Adipose tissue (tissue), 3 donors: ENCODE results near the gene DNAH1. TPM values are rescaled to one million over a fixed set of nuclear protein-coding genes. Genes with fewer than 3 reads are reported as not detected.
"Not testable (repeated sequence)": the region's sequence is repeated elsewhere in the genome, so short reads cannot be mapped to it uniquely, and the experiment has no call there.

Experiments
- H3K27ac ChIP-seq: one replicate; pipeline ENCODE4 v1.5.1; 2013; ENCODE audit warnings: low read depth, low read length
- WGBS, 3 donors: extraction: QIAGEN DNeasy Blood & Tissue Kit; methylation state at CpG; one replicate each; pipeline ENCODE4 v1.1.7; 2013; 5-methylcytosine and 5-hydroxymethylcytosine counted together
- polyA plus RNA-seq, 3 donors: library from polyadenylated mRNA; stranded (reverse); fragments of 200-250 nt; gene quantifications; one replicate each; pipeline ENCODE4 v1.2.3, GENCODE V29; 2013
- donor health status: healthy with polysubstance abuse.
- donor health status: Bipolar disorder and iron deficiency.
- donor health status: healthy.

DNAH1 gene
- 10 to 100 TPM in 1 of 3 donors, 1 to 10 TPM in 2; 2.4 to 10.7 (median 8.0) TPM for polyA plus RNA-seq

DNA sequence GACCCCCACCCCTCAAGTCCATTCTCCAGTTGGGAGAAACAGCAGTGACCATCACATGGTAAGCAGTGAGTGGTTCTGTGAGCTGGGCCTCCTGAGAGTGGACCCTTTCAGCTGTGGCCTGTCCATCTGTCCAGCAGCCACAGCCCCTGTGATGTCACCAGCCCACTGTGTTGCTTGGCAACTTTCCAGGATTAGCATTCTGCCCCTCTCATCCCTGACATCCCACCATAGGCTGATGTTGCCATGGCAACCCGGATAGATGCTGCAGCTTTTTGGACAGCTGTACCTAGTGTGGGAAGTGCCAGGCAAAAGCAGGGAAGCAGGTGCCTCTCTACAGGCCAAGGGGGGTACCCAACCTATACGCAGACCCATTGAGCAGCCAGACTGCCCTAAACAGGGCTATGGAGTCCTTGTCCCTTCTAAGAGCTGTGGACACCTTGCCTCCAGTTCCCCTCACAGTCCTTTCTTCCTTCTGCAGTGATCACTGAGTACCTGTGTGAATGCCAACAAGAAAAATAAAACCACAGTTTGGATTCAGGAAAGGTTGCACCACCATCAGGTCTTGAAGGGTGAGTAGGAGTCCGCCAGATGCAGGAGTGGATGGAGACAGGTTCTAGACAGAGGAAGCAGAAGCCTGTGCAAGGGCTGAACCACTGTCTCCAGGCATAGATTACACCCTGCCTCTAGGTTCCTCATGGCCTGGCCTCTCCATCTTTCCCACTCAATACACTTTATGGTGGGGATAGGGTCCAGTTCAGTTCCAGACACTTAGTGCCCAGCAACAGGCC is at the start of gene DNAH1:
Gene DNAH1 (plus strand): TSS at position 343 of the 788 bp plus-strand sequence. CDS start 6,124 bp downstream, outside the sequence.
- no peak within 1 kb of the TSS for H3K27ac ChIP-seq
- 85 to 95% (median 92%) methylated on average over 3 of the region's 3 CpGs for WGBS, 3 donors

DNA sequence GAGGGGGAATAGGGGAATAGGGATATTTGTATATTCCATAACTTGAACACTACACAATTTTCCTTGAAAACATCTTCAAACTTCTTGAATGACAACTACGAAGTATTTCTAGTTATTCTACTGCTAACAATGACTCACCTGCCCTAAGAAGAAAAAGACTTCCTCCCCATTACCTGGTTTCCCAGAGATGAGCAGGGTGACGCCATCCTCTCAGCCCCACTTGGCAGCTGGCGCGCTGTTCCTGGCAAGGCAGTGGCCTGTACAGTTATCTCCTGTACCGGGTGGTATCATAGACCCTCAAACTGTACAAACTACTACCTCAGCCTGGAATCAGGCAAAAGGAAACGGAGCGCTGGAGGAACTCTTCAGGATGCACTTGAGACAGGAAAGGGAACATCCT is 48.1 kb upstream of the DNAH1 start:
- WGBS, 3 donors: 78 to 87% (median 85%) methylated on average over 7 of the region's 7 CpGs
- H3K27ac ChIP-seq: no peak overlapping the region

DNA sequence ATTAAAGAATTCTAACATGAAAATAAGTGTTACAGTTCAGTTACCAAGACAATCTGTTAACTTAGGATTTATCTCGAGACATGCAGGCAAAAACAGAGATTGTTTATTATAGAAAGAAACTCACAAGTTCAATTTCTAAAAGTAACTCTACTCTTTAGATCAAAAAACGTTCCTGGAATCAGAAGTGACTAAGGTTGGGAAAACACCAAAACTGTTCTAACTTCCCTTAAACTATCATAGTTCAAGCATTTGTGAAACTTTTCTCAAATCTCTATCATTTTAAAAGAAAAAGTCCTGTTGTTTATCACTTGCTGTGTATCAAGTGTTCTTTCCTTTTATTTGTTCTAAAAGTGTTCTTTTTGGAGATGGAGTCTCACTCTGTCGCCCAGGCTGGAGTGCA is 46.3 kb upstream of the DNAH1 start:
- WGBS, 3 donors: 49 to 57% (median 51%) methylated on average over 3 of the region's 3 CpGs
- no peak overlapping the region for H3K27ac ChIP-seq

DNA sequence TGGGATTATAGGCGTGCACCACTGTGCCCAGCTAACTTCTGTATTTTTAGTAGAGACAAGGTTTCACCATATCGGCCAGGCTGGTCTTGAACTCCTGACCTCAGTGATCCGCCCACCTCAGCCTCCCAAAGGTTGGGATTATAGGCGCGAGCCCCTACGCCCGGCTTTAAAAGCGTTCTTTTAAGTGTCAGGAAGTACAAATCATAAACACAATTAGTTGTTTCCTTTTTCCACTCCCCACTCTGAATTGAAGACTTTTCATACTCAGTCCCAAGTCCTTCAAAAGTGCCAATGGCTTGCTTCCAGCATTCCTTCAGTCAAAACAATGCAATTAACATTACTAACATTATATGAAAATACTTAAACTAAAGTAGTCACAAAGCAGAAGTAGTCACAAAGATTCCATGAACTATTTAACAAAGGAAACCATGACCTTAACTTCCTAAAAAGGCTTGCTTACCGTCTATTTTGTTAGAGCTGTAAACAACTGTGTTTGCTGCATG is 45.8 kb upstream of the DNAH1 start:
- H3K27ac ChIP-seq: no peak overlapping the region
- WGBS, 3 donors: 29 to 61% (median 34%) methylated on average over 9 of the region's 9 CpGs

DNA sequence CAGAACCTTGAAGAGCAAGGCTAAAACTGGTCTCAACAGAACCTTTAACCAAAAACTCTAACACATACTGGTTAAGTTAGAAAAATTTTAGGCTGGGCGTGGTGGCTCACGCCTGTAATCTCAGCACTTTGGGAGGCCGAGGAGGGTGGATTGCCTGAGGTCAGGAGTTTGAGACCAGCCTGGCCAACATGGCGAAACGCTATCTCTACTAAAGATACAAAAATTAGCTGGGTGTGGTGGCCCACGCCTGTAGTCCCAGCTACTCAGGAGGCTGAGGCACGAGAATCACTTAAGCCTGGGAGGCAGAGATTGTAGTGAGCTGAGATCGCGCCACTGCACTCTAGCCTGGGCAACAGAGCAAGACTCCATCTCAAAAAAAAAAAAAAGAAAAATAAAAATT is 43.9 kb upstream of the DNAH1 start:
- WGBS, 3 donors: 91 to 94% (median 93%) methylated on average over 9 of the region's 9 CpGs
- H3K27ac ChIP-seq: not testable (repeated sequence)

DNA sequence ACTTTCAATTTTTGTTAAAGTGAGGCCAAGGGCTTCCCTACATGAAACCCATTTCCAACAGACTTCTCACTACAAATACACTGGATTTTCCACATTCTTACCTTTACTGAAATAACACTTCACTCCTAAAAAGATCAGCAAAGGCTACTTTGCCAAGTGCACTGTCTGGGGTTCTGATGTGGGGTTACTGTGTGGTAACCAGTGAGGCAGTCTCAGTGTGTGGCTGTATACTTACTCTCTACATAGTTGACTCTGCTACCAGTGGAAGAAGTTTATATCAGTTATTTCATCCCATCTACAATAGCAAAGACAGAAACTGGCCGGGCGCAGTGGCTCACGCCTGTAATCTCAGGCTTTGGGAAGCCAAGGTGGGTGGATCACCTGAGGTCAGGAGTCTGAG is 43.3 kb upstream of the DNAH1 start:
- 62 to 81% (median 74%) methylated on average over 3 of the region's 3 CpGs for WGBS, 3 donors
- H3K27ac ChIP-seq: no peak overlapping the region

DNA sequence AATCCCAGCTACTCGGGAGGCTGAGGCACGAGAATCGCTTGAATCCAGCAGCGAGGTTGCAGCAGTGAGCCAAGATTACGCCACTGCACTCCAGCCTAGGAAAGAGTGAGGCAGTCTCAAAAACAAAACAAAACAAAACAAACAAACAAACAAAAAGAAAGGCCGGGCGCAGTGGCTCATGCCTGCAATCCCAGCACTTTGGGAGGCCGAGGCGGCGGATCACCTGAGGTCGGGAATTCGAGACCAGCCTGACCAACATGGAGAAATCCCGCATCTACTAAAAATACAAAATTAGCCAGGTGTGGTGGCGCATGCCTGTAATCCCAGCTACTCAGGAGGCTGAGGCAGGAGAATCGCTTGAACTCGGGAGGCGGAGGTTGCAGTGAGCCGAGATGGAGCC is 41.3 kb upstream of the DNAH1 start:
- WGBS, 3 donors: 91% methylated on average over 18 of the region's 18 CpGs
- H3K27ac ChIP-seq: not testable (repeated sequence)

DNA sequence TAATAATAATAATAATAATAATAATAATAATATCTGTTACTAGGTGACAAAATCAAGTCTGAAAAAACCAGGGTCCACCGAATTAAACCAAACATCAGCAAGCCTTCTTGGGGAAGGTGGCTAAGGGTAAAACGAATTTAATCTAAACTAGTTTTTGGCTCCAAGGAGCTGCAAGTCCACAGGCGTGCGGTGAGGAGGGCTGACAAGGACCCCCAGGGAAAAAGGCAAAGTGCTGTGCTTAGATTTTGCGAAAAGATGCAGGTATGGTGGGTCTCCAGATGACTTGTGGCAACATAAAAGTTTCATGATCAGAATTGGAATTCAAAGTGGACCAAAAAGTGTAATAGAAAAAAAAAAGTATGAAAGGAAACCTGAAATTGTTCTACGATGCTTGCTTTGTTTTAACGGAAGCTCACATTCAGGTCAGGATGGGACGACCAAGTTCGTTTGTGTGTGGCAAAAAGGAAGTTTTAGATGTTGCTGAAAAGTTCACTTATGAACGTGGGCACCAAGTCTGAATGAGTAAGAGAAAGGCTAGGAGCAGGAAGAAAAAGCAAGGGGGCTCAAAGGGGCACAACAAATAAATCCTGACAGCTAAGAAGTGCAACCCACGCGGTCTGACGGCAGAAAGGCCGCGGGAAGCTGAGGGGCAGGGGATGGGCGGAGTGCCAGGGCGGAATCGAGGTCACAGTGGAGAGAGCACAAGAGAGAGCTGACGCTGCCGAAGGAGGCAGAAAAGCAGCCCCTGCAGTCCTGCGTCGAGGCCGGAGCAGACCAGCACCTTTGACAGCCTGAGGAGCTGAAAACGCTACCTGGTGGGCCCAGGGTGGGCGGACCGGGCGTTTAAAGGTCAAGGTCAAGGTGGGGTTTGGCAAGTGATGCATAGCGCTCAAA is 38.8 kb upstream of the DNAH1 start:
- H3K27ac ChIP-seq: peak overlapping the region; percentile 22
- WGBS, 3 donors: 1 to 2% (median 1%) methylated on average over 28 of the region's 28 CpGs

DNA sequence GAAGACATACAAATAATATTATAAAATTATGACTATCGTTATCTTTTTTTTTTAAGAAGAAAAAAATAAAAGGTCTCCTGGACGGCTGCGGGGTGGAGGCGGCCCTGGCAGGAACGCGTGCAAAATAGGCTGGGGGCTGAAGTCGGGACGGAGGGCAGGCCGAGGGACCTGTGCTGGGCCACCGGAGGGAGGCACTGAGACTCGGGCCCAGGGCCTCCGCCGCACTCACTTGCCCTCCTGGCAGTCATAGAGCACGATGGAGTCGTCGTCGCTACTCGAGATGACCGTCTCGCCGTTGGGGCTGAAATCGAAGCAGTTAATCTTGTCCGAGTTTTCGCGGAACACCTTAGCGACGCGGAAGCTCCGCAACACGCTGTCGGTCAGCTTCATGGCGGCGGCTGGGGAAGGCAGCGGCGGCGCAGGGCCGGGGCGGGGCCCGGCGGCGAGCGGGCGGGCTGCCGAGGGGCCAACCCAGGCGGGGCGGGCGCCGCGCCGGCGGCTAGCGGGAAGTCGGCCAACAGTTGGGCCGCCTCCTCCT is 38.1 kb upstream of the DNAH1 start:
- peak overlapping the region; percentile 22 for H3K27ac ChIP-seq
- WGBS, 3 donors: 0 to 1% (median 0%) methylated on average over 47 to 54 of the region's 54 CpGs

DNA sequence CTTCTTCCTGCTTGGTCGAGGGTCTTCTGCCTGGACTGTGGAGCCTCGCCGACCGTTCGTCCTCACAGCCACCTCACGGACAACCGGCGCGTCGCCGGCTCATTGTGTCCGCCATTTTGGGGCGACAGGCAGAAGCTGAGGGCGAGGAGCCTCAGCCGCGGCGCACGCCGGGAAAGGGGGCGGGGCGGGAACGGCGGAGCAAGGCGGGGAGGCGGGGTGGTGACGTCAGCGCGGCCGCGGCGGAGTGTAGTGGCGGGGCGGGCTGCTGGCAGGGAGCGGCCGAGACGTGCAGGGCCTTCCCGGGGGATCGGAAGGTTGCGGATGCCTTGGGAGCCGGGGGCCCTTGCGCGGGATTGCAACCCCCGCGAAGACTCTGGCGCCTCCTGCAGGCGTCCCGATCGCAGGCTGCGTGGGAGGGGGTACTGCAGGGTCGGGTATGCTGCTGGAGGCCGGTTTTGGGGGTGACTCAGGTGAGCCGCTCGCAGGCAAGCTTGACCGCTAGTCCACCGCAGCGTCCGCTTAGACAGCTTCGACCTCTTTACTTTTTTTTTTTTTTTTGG is 37.5 kb upstream of the DNAH1 start, which contains the start of gene WDR82:
Gene WDR82 (minus strand): TSS at position 140 of the 560 bp plus-strand sequence. CDS start 288 bp downstream, outside the sequence.
- 0% methylated on average over 56 to 58 of the region's 58 CpGs for WGBS, 3 donors
- peak within 1 kb of the TSS; percentile 53 for H3K27ac ChIP-seq

DNA sequence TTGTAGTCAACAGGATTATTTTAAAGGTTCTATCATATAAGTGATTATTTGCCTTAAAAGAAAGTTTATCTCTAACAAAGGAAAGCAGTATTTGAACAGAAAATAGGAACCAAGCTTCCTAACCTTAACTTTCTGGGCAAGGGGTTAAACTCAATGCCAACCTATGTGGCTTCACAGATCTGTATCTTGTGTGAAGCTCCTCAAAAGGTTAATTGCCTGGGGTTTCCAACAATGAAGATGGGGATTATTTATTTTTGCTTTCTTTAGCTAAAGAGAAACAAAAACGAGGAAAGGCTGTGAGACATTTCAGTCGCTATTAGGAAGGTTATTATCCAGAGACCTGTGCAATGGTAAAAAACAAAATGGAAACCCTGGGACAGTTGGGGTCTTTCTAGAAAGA is 36.5 kb upstream of the DNAH1 start:
- WGBS, 3 donors: 30 to 47% (median 36%) methylated on average over 2 of the region's 2 CpGs

DNA sequence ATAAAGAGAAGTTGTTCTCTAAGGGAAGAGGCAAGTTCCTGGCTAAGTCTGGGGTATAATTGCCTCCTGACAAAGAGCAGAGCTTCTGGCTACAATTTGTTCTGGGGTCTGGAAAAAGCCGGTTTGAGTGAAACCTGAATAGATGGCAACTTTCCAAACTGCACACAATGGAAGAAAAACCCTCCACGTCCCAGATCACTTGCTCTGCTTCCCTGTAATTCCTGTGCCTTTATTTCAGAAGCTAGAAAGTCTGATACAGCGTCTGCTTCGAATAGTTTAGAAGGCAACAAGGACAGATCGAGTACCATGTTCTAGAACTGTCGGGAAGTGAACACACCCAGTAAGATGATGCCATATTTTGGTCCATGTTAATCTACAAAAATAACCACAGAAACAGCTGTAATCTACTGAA is 36.1 kb upstream of the DNAH1 start:
- WGBS, 3 donors: 29 to 39% (median 35%) methylated on average over 6 of the region's 6 CpGs
- no peak overlapping the region for H3K27ac ChIP-seq

More for the DNA sequence above, 36.5 kb upstream of the DNAH1 start:
- H3K27ac ChIP-seq: no peak overlapping the region

DNA sequence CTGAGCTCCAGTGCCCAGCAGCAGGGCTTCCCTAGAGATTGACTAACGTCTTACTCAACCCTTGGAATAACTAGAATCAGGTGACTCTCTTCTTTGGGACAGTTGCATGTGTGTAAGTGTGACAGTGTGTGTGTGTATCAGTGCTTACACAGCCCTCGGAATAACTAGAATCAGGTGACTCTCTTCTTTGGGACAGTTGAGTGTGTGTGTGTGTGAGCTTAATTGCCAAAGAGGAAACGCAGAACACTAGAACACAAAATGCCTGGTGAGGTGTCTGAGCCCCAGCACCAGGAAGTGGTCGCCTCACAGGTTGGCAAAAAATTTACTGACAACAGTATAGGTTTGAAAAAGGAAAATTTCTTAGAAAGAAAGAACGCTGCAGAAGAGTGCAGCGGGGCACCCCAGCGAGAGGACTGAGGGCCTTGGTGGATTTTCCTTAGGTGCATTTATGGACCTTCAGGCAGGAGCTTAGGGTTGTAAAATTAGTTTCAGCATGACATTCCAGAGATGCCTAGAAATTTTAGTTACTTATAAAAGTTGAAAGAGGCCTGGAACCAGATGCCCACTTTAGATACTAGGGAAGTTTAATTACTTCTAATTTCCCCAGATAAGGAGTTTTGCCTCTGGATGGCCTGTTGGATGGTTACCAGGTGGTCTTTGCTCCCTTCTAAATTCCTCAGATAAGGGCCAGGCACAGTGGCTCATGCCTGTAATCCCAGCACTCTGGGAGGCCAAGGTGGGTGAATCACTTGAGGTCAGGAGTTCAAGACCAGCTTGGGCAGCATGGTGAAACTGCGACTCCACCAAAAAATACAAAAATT is 33.9 kb upstream of the DNAH1 start:
- no peak overlapping the region for H3K27ac ChIP-seq
- 56 to 63% (median 58%) methylated on average over 8 of the region's 8 CpGs for WGBS, 3 donors

DNA sequence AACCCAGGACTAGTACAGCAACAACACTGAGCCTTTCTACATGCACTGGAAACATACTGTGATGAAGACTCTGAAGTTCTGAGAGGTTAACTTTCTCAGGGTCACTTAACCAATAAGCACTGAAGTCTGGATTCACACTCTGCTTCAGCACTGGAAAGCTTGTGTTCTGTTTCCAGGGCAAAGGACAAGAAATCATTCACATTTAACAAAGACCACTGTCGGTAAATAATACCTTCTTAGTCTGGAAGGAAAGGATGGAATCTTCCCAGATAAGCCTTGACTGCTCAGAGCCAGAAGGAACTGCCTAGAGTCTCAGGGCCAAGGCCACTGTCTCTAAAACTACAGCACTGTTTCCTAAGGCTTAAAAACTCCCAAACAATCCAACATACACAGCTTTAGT is 32.8 kb upstream of the DNAH1 start:
- no peak overlapping the region for H3K27ac ChIP-seq
- WGBS, 3 donors: 44 to 75% (median 61%) methylated on average over 1 of the region's 1 CpG

DNA sequence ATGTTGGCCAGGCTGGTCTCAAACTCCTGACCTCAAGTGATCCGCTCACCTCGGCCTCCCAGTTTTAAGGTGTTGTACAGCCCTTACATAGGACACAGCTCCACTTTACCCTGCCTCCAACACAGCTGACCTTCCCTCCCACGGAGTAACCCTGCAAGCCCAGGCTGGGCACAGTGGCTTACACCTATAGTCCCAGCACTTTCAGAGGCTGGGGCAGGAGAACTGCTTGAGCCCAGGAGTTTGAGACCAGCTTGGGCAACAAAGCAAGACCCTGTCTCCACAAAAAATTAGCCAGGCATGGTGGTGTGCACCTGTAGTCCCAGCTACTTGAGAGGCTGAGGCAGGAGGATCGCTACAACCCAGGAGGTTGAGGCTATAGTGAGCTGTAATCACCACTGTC is 32.1 kb upstream of the DNAH1 start:
- 85 to 93% (median 89%) methylated on average over 4 of the region's 4 CpGs for WGBS, 3 donors
- H3K27ac ChIP-seq: not testable (repeated sequence)

DNA sequence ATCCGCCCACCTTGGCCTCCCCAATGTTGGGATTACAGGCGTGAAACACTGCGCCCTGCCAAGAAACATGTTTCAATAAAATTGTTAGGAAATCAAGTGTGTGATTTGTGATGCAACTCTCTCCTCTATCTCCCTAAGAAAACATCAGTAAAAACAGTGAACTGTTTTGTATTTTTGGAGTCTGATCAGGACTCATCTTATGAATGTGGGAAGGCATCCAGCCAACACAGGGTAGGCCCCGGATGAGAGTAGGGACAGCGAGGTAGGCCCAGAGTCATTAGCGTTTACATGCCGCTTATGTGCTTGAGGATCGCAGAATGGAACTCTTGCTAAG is 29.4 kb upstream of the DNAH1 start:
- WGBS, 3 donors: 57 to 68% (median 58%) methylated on average over 8 of the region's 8 CpGs
- no peak overlapping the region for H3K27ac ChIP-seq

DNA sequence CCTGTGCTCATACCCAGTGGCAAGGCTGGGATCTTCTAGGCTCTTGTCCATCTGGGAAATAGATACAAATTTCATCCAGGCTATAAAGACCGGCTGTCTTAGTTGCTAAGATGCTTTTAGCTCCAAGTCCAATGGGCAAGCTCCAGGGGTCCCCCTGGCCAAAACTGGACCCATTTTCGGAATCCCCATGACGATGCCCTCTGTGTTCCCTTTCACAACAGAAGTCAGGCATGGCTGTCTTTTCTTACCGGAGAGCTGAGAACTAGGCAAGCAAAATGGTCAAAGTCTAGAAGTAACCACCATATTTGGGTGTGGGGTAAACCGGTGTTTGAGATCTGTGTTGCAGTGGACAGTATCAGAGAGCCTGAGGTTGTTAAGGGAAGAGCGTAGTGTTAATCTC is 27.4 kb upstream of the DNAH1 start:
- 90 to 93% (median 92%) methylated on average over 6 of the region's 6 CpGs for WGBS, 3 donors
- no peak overlapping the region for H3K27ac ChIP-seq

DNA sequence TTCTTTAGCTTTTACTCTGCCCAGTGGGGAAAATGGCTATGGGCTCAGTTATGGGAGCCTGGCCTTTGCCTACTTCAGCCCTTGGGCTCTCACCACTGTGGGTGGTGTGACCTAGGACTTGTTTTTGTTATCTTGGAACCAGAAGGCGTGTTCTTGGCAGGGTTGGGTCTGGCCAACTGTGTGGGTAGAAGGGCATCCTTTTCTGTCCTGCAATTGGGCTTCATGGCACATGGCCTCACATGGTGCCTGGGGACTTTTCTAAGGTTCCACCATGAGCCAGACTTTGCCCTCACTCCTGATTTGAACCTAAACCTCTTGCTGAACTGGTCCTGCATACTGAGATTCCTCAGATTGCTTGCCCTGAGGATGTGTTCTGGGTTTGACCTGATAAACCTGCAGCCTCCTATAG is 26.8 kb upstream of the DNAH1 start:
- no peak overlapping the region for H3K27ac ChIP-seq
- WGBS, 3 donors: 41 to 91% (median 91%) methylated on average over 1 of the region's 1 CpG
